HG02938 (cell line): ENCODE results near the gene MEPE.

Experiments
- ATAC-seq: cut with Tn5 transposase; IDR thresholded peaks from one replicate; pipeline ENCODE4 v1.9.1; 2021; ENCODE audit warnings: mild to moderate bottlenecking, moderate library complexity; ENCODE audit not compliant: unreplicated experiment

Gene MEPE

GRCh38 chr4:87832669-87833068, at the start of gene MEPE:
TSS of gene MEPE (plus strand) at chr4:87832969. CDS start at chr4:87834715, 1,746 bp downstream.
- no peak for ATAC-seq

- ATAC-seq, result no peak
Measured at GRCh38 chr4:87783781-87784180, 49.0 kb upstream of the MEPE start.

- ATAC-seq, result no peak
Measured at GRCh38 chr4:87785731-87786509, 46.8 kb upstream of the MEPE start.

GRCh38 chr4:87799301-87800113, 33.3 kb upstream of the MEPE start, which contains the start of gene IBSP:
TSS of gene IBSP (plus strand) at chr4:87799554. CDS start at chr4:87802362, 2,808 bp downstream.
- ATAC-seq, result no peak

- ATAC-seq, result no peak
Measured at GRCh38 chr4:87802858-87803257, 29.9 kb upstream of the MEPE start.

GRCh38 chr4:87803421-87803820, 29.3 kb upstream of the MEPE start:
- no peak for ATAC-seq

- no peak for ATAC-seq
Measured at GRCh38 chr4:87804871-87805270, 27.9 kb upstream of the MEPE start.

GRCh38 chr4:87805971-87806370, 26.8 kb upstream of the MEPE start:
- ATAC-seq, result no peak

- no peak for ATAC-seq
Measured at GRCh38 chr4:87806520-87806919, 26.2 kb upstream of the MEPE start.

GRCh38 chr4:87807402-87807801, 25.4 kb upstream of the MEPE start:
- no peak for ATAC-seq

GRCh38 chr4:87811977-87812376, 20.8 kb upstream of the MEPE start:
- no peak for ATAC-seq

GRCh38 chr4:87819281-87819919, 13.4 kb upstream of the MEPE start:
- ATAC-seq, result no peak

GRCh38 chr4:87823200-87823599, 9.6 kb upstream of the MEPE start:
- ATAC-seq, result no peak

- ATAC-seq, result no peak
Measured at GRCh38 chr4:87823724-87824123, 9.0 kb upstream of the MEPE start.

- ATAC-seq, result no peak
Measured at GRCh38 chr4:87824352-87824751, 8.4 kb upstream of the MEPE start.

- no peak for ATAC-seq
Measured at GRCh38 chr4:87834401-87834800, 1.6 kb downstream of the MEPE start.

- ATAC-seq, result no peak
Measured at GRCh38 chr4:87835197-87835596, 2.4 kb downstream of the MEPE start.

GRCh38 chr4:87835743-87836142, 3.0 kb downstream of the MEPE start:
- ATAC-seq, result no peak

- ATAC-seq, result no peak
Measured at GRCh38 chr4:87838205-87838604, 5.4 kb downstream of the MEPE start.

- ATAC-seq, result no peak
Measured at GRCh38 chr4:87838890-87839591, 6.3 kb downstream of the MEPE start.

- ATAC-seq, result no peak
Measured at GRCh38 chr4:87839592-87839946, 6.8 kb downstream of the MEPE start.
